CD4-positive, alpha-beta T cell (primary cell): ENCODE measurements around the gene MYH14. TPM values are rescaled to one million over a fixed set of nuclear protein-coding genes. Genes with fewer than 3 reads are reported as not detected.
"Not testable (repeated sequence)": the region's sequence is repeated elsewhere in the genome, so short reads cannot be mapped to it uniquely, and the experiment has no call there.

Experiments used
- ATAC-seq: fragments of 200-7000 bp; cut with Tn5 transposase; one replicate; pipeline ENCODE4 v1.10.0; 2022; ENCODE audit warnings: mild to moderate bottlenecking; ENCODE audit not compliant: poor library complexity
- CTCF ChIA-PET: fragments of 350-600 bp; sonication (Branson Sonifier 250); formaldehyde crosslinking; loops from one replicate; lab custom pipeline; 2021; ENCODE audit warnings: antibody characterized with exemption, inconsistent platforms; lab: Charles Lee
- POLR2A ChIA-PET: fragments of 350-600 bp; sonication (Branson Sonifier 250); formaldehyde crosslinking; loops from one replicate; lab custom pipeline; 2021; ENCODE audit warnings: antibody characterized with exemption, inconsistent platforms; lab: Charles Lee
- DNase-seq, 14 experiments: peaks; one replicate each; pipeline ENCODE4 v3.0.0-alpha.2; 2013 to 2020; ENCODE audit warnings: mixed read lengths in 2 of 14
- H3K27ac ChIP-seq, 2 donors: one replicate each; pipeline versions ENCODE4 v1.5.1 to v1.7.0; 2013; ENCODE audit warnings: low read length in 2 of 2, low read depth in 1 of 2, mild to moderate bottlenecking in 1 of 2
- H3K27me3 ChIP-seq, 2 experiments: 1 replicate in 1 of 2; 2 replicates in 1 of 2; pipeline versions ENCODE4 v1.6.1 to v1.7.0; 2013; ENCODE audit warnings: low read length in 2 of 2, control low read depth in 1 of 2, mild to moderate bottlenecking in 1 of 2, moderate library complexity in 1 of 2; ENCODE audit not compliant: insufficient read depth in 2 of 2, control insufficient read depth in 1 of 2
- H3K36me3 ChIP-seq: one replicate; pipeline ENCODE4 v1.6.1; 2013; ENCODE audit warnings: low read length, control low read depth; ENCODE audit not compliant: insufficient read depth
- H3K4me1 ChIP-seq: one replicate; pipeline ENCODE4 v1.6.1; 2013; ENCODE audit warnings: low read length, control low read depth; ENCODE audit not compliant: insufficient read depth
- H3K4me3 ChIP-seq: one replicate; pipeline ENCODE4 v1.5.1; 2013; ENCODE audit warnings: mild to moderate bottlenecking, low read length, moderate library complexity
- H3K9me3 ChIP-seq, 2 experiments: 1 replicate in 1 of 2; 2 replicates in 1 of 2; pipeline versions ENCODE4 v1.6.1 to v1.7.0; 2013; ENCODE audit warnings: low read length in 2 of 2, mild to moderate bottlenecking in 2 of 2, control low read depth in 1 of 2, moderate library complexity in 1 of 2; ENCODE audit not compliant: control insufficient read depth in 1 of 2, insufficient read depth in 1 of 2
- H3K27ac Mint-ChIP-seq: one replicate; pipeline ENCODE4 v1.8.0; 2020; ENCODE audit warnings: mixed read lengths
- H3K27me3 Mint-ChIP-seq: one replicate; pipeline ENCODE4 v1.8.0; 2021; ENCODE audit warnings: mixed read lengths
- H3K36me3 Mint-ChIP-seq: one replicate; pipeline ENCODE4 v1.8.0; 2021; ENCODE audit warnings: low read depth, mixed read lengths
- H3K4me1 Mint-ChIP-seq: one replicate; pipeline ENCODE4 v1.8.0; 2021; ENCODE audit warnings: low read depth, mixed read lengths
- H3K4me3 Mint-ChIP-seq: one replicate; pipeline ENCODE4 v1.8.0; 2020; ENCODE audit warnings: mild to moderate bottlenecking, mixed read lengths
- H3K9me3 Mint-ChIP-seq: one replicate; pipeline ENCODE4 v1.8.0; 2020; ENCODE audit warnings: mixed read lengths
- CTCF ChIP-seq: fragments of 200-600 bp; IDR thresholded peaks from one replicate; pipeline ENCODE4 v1.8.0; 2022; ENCODE audit warnings: antibody characterized with exemption, mild to moderate bottlenecking
- intact Hi-C, 2 experiments: fragments of 100-400 bp; cut with DNase I in 1 of 2; cut with micrococcal nuclease in 1 of 2; formaldehyde crosslinking; loops; one replicate each; pipeline versions ENCODE4 v1.15.1 to v1.9.0; 2023 to 2025; cut with DNase I, micrococcal nuclease
- total RNA-seq, 174 experiments: library from RNA in 2 of 174; stranded (reverse) in 2 of 174; gene quantifications; one replicate each; pipeline ENCODE4 v1.2.3 and lab custom pipeline; 2021 to 2026

MYH14 gene
- total RNA-seq, 2 experiments from 2014 or later, result not detected

DNA sequence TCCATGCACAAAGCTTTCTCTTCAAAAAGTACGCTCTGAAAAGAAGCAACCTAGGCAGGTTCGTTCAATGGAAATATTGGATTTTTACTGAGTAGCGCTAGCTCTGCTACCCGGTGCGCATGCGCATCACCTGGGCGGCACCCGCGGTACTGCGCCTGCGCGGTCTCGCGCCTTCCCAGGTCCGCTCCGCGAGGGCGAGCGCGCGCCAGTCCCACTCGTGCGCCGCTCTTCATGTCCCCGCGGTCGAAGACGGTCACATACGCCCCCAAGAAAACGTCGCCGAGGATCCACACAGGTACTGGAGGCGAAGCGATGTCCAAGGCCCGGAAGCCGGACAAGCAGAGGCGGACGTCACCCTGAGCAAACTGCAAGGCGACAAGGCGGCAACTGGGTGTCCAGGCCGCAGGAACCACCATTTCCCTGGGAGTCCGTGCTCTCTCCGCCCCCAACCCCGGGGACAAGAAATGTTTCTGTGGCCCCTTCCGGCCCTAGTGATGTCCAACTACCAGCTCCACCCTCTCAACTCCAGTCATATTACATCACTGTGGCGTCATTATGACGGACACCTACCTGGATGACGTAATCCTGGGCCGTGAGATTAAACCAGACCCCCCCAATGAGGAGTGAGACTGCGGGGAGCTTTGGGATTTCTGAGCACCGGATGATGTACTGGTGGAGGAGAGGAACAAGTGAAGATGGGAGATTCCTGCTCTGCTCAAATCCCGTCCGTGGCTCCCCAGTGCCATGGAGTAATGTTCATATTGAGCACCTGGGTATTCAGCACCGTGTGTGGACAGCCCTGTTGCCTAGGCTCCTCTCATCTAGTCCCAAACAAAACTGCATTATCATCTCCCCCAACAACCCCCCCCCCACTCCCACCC is 130.6 kb downstream of the MYH14 start:
- Histone ChIP-seq H3K27me3 (peaks cover 36 to 43% of the 10 kb centered on the region in 2 experiments), H3K4me1 (peaks cover 53% of the 10 kb centered on the region), H3K4me3 (peak overlapping the region; percentile 70), H3K36me3 (no peaks in the 10 kb centered on the region), H3K9me3 (peaks cover 6 to 40% of the 10 kb centered on the region in 2 experiments), H3K27ac (peak overlapping the region in 1 of 2 donors; percentile 6)
- DNase-seq (peak in 13 of 14 experiments; percentile 67 to 92 (median 82)), ATAC-seq (peak; percentile 8)
- intact Hi-C loops, result loop anchor here in 1 of 2 experiments (1.0 to 10.0 kb wide), 3 partner anchors 23 to 391 kb away; partner anchors contain the start of genes CLEC11A and JOSD2
- POLR2A ChIA-PET, result interaction anchor here (0.7 to 3.8 kb wide), 6 partner anchors 13 to 471 kb away, joined by 3 to 38 read pairs (median 4); partner anchors contain the start of genes JOSD2 and POLD1
- Mint-ChIP-seq H3K9me3 (no peaks in the 10 kb centered on the region), H3K4me3 (peak overlapping the region; percentile 93), H3K36me3 (peaks cover 6% of the 10 kb centered on the region), H3K4me1 (peaks cover 52% of the 10 kb centered on the region), H3K27me3 (peaks cover 53% of the 10 kb centered on the region), H3K27ac (peak overlapping the region; percentile 83)
- CTCF ChIA-PET, result interaction anchor here (1.0 to 1.2 kb wide), 3 partner anchors 23 to 309 kb away, joined by 3 to 4 read pairs (median 3); partner anchors contain the start of genes VRK3 and ZNF473
- peak; percentile 9 for TF ChIP-seq CTCF

GRCh38 chr19:50334741-50335421 is 131.5 kb downstream of the MYH14 start:
- Histone ChIP-seq H3K9me3 (peaks cover 0 to 31% of the 10 kb centered on the region in 2 experiments), H3K4me3 (no peak overlapping the region), H3K27ac (no peak overlapping the region), H3K4me1 (peaks cover 44% of the 10 kb centered on the region), H3K36me3 (no peaks in the 10 kb centered on the region), H3K27me3 (peaks cover 28 to 35% of the 10 kb centered on the region in 2 experiments)
- H3K27me3 Mint-ChIP-seq, result peaks cover 44% of the 10 kb centered on the region
- CTCF ChIA-PET, result no interaction called here
- ATAC-seq, result no peak
- H3K4me1 Mint-ChIP-seq, result peaks cover 43% of the 10 kb centered on the region
- no peaks in the 10 kb centered on the region for H3K9me3 Mint-ChIP-seq
- H3K4me3 Mint-ChIP-seq, result peak overlapping the region; percentile 31
- POLR2A ChIA-PET, result interaction anchor here (2.0 to 3.8 kb wide), 2 partner anchors 23 to 176 kb away, joined by 9 to 38 read pairs; partner anchors contain the start of gene JOSD2
- peak in 1 of 14 experiments; percentile 29 for DNase-seq
- H3K27ac Mint-ChIP-seq, result no peak overlapping the region
- TF ChIP-seq CTCF, result no peak
- H3K36me3 Mint-ChIP-seq, result peaks cover 6% of the 10 kb centered on the region
- intact Hi-C loops, result loop anchor here in 1 of 2 experiments (2.0 to 10.0 kb wide), 2 partner anchors 176 to 390 kb away; partner anchors contain the start of genes CLEC11A and JOSD2

DNA sequence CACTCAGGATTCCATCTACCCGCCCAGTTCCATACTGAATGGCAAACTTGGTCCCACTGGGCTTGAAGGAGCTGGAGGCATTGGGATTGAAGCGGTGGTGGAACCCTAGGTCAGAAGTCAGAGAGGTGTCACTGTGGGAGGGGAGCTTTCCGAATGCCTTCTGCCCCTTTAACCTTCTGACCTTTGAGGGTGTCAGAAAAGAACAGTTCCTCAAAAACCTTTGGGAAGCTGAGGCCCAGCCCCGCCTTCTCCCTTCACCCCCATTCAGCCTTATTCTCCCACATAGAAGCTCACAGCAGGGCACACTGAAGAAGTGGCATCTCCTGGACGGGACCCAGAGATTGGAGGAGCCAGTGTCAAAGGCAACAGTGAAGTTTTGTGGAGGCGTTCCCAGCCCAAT is 133.6 kb downstream of the MYH14 start:
- H3K4me3 ChIP-seq, H3K27ac ChIP-seq, H3K27ac Mint-ChIP-seq, H3K9me3 Mint-ChIP-seq, CTCF ChIA-PET, H3K36me3 ChIP-seq, H3K36me3 Mint-ChIP-seq, ATAC-seq, DNase-seq, H3K4me3 Mint-ChIP-seq, POLR2A ChIA-PET: not testable (repeated sequence)
- Histone ChIP-seq H3K27me3 (peaks cover 12 to 23% of the 10 kb centered on the region in 2 experiments), H3K9me3 (peaks cover 0 to 19% of the 10 kb centered on the region in 2 experiments), H3K4me1 (peaks cover 23% of the 10 kb centered on the region)
- H3K4me1 Mint-ChIP-seq, result peaks cover 21% of the 10 kb centered on the region
- H3K27me3 Mint-ChIP-seq, result peaks cover 26% of the 10 kb centered on the region
- intact Hi-C loops, result loop anchor here in 1 of 2 experiments (10.0 kb wide), 1 partner anchor 388 kb away; the partner anchor contains the start of gene CLEC11A
